ENCODE results near the gene CAPN1. TPM values are rescaled to one million over a fixed set of nuclear protein-coding genes. Genes with fewer than 3 reads are reported as not detected.

Gene CAPN1
- total and polyA plus RNA-seq, 2 experiments from 2014 or later, result 106 to 145 TPM

DNA sequence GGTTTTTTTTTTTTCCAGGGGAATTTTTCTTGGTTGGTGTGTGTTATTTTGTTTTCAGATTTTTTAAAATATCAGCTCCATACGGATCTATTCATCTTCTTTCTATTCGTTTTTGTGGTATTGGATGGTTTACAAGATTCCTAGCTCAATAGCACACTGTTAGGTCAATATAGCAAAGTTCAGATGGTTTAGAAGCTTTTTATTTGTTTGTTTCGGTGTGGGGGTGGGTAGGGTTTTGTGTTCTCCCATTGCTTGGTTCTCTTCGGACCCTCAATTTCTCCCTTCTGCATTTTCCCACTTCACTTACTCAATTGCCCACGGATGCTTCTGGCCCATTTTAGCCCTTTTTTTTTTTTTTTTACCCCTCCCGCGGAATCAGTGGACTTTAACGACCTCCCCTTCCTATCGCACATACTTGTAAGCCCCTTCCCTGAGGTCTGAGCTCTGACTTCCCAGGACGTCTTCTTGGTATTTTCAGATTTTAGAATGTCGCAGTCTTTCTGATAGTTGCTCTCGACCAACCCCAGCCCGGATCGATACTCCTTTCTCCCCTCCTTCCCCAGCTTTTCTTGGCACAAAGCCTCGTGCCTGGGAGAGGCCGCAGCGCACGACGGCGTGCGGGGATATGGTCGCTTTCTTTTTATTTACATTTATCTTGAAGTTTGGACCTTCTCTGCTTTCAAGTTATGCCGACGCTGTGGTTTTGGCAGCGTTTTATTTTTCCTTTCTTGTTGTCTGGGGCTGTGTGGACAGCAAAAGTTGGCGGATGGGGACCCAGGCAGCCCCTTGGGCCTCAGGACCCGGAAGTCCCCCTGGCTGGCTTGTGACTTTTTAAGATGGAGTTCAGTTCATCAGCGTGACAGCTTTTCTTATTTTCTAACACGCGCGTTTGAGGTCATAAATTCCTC is 16.1 kb upstream of the CAPN1 start:
- H3K4me2 ChIP-seq (ENCODE audit: unreplicated experiment), result peak overlapping the region; percentile 69
- 26 to 30% methylated on average over 31 of the region's 31 CpGs for WGBS, 2 experiments (ENCODE audit: low coverage in 1 of 2, low lambda C conversion rate in 2 of 2, missing lambda C conversion rate in 2 of 2)
- H4K20me1 ChIP-seq (ENCODE audit: insufficient read depth), result no peaks in the 10 kb centered on the region
- H3K36me3 ChIP-seq (ENCODE audit: low read depth), result no peaks in the 10 kb centered on the region
- H3K9me2 ChIP-seq (ENCODE audit: insufficient read depth), result no peaks in the 10 kb centered on the region
- TF ChIP-seq EZH2 (IDR thresholded peaks at IDR 0.05; ENCODE audit: insufficient read depth, poor library complexity, severe bottlenecking), result no peak
- no peak for TF ChIP-seq EZH2phosphoT487 (IDR thresholded peaks at IDR 0.05; ENCODE audit: insufficient read depth, low read depth)
- no peaks in the 10 kb centered on the region for H3K27me3 ChIP-seq (replicated peaks; ENCODE audit: insufficient read depth)
- no peaks in the 10 kb centered on the region for H3K9me3 ChIP-seq (ENCODE audit: low read depth)
- H3F3A ChIP-seq (ENCODE audit: insufficient read depth), result no peaks in the 10 kb centered on the region
- in situ Hi-C loops (cut with MboI), result no loop called here
- no peak overlapping the region for H3K27ac ChIP-seq
- DNase-seq, result peak; percentile 22
- peaks cover 3% of the 10 kb centered on the region; the same call in 1 of the 2 replicates for H3K4me1 ChIP-seq (ENCODE audit: insufficient read depth)
- H3K79me2 ChIP-seq (ENCODE audit: insufficient read depth), result no peaks in the 10 kb centered on the region
- peak overlapping the region; percentile 59 for H3K9ac ChIP-seq
- H2AFZ ChIP-seq, result peak overlapping the region; percentile 81
- peak overlapping the region; percentile 60 for H3K4me3 ChIP-seq

GRCh38 chr11:65166893-65167292 is 14.8 kb upstream of the CAPN1 start:
- in situ Hi-C loops (cut with MboI), result no loop called here

DNA sequence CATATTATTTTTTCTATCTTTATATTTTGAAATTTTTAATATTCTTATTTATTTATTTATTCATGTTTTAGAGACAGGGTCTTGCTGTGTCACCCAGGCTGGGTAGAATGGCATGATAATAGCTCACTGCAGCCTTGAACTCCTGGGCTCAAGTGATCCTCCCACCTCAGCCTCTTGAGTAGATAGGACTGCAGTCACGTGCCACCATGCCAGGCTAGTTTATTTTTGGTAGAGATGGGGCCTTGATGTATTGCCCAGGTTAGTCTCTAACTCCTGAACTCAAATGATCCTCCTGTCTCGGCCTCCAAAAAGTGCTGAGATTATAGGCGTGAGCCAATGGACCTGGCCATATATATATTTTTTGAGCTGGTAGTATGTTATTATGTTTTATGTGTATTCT is 14.1 kb upstream of the CAPN1 start:
- H4K20me1 ChIP-seq (ENCODE audit: insufficient read depth), result no peaks in the 10 kb centered on the region
- peaks cover 3% of the 10 kb centered on the region; the same call in 1 of the 2 replicates for H3K4me1 ChIP-seq (ENCODE audit: insufficient read depth)
- H3K79me2 ChIP-seq (ENCODE audit: insufficient read depth), result no peaks in the 10 kb centered on the region
- no peaks in the 10 kb centered on the region for H3K27me3 ChIP-seq (replicated peaks; ENCODE audit: insufficient read depth)
- no peak overlapping the region for H3K4me3 ChIP-seq
- no peak overlapping the region for H3K4me2 ChIP-seq (ENCODE audit: unreplicated experiment)
- no peak overlapping the region for H3K9ac ChIP-seq
- H3K36me3 ChIP-seq (ENCODE audit: low read depth), result no peaks in the 10 kb centered on the region
- 84 to 89% methylated on average over 3 of the region's 3 CpGs for WGBS, 2 experiments (ENCODE audit: low coverage in 1 of 2, low lambda C conversion rate in 2 of 2, missing lambda C conversion rate in 2 of 2)
- no peaks in the 10 kb centered on the region for H3F3A ChIP-seq (ENCODE audit: insufficient read depth)
- H3K9me3 ChIP-seq (ENCODE audit: low read depth), result no peaks in the 10 kb centered on the region
- H3K27ac ChIP-seq, result no peak overlapping the region
- no peak for DNase-seq
- no peak for TF ChIP-seq EZH2phosphoT487 (IDR thresholded peaks at IDR 0.05; ENCODE audit: insufficient read depth, low read depth)
- H3K9me2 ChIP-seq (ENCODE audit: insufficient read depth), result no peaks in the 10 kb centered on the region
- H2AFZ ChIP-seq, result no peak overlapping the region
- in situ Hi-C loops (cut with MboI), result no loop called here

More at GRCh38 chr11:65166893-65167292, 14.8 kb upstream of the CAPN1 start:
- TF ChIP-seq EZH2 (IDR thresholded peaks at IDR 0.05; ENCODE audit: insufficient read depth, poor library complexity, severe bottlenecking) (no peak), EZH2phosphoT487 (IDR thresholded peaks at IDR 0.05; ENCODE audit: insufficient read depth, low read depth) (no peak)
- no peaks in the 10 kb centered on the region for H3K9me2 ChIP-seq (ENCODE audit: insufficient read depth)
- H3K27me3 ChIP-seq (replicated peaks; ENCODE audit: insufficient read depth), result no peaks in the 10 kb centered on the region
- peaks cover 3% of the 10 kb centered on the region; the same call in 1 of the 2 replicates for H3K4me1 ChIP-seq (ENCODE audit: insufficient read depth)
- no peak overlapping the region for H2AFZ ChIP-seq
- H3K27ac ChIP-seq, result no peak overlapping the region
- DNase-seq, result no peak
- H3K9ac ChIP-seq, result no peak overlapping the region
- H4K20me1 ChIP-seq (ENCODE audit: insufficient read depth), result no peaks in the 10 kb centered on the region
- H3K79me2 ChIP-seq (ENCODE audit: insufficient read depth), result no peaks in the 10 kb centered on the region
- no peaks in the 10 kb centered on the region for H3K9me3 ChIP-seq (ENCODE audit: low read depth)
- H3F3A ChIP-seq (ENCODE audit: insufficient read depth), result no peaks in the 10 kb centered on the region
- no peak overlapping the region for H3K4me2 ChIP-seq (ENCODE audit: unreplicated experiment)
- no peaks in the 10 kb centered on the region for H3K36me3 ChIP-seq (ENCODE audit: low read depth)
- no peak overlapping the region for H3K4me3 ChIP-seq
- WGBS, 2 experiments (ENCODE audit: low coverage in 1 of 2, low lambda C conversion rate in 2 of 2, missing lambda C conversion rate in 2 of 2), result 92 to 95% methylated on average over 3 of the region's 3 CpGs

- in situ Hi-C loops (cut with MboI), result no loop called here
- no peak overlapping the region for H3K27ac ChIP-seq
- no peaks in the 10 kb centered on the region for H3K36me3 ChIP-seq (ENCODE audit: low read depth)
- no peak for TF ChIP-seq EZH2 (IDR thresholded peaks at IDR 0.05; ENCODE audit: insufficient read depth, poor library complexity, severe bottlenecking)
- TF ChIP-seq EZH2phosphoT487 (IDR thresholded peaks at IDR 0.05; ENCODE audit: insufficient read depth, low read depth), result no peak
- no peaks in the 10 kb centered on the region for H3K79me2 ChIP-seq (ENCODE audit: insufficient read depth)
- no peaks in the 10 kb centered on the region for H3F3A ChIP-seq (ENCODE audit: insufficient read depth)
- H3K27me3 ChIP-seq (replicated peaks; ENCODE audit: insufficient read depth), result no peaks in the 10 kb centered on the region
- H3K4me1 ChIP-seq (ENCODE audit: insufficient read depth), result peaks cover 3% of the 10 kb centered on the region; the same call in 1 of the 2 replicates
- DNase-seq, result no peak
- no peaks in the 10 kb centered on the region for H3K9me3 ChIP-seq (ENCODE audit: low read depth)
- H3K4me2 ChIP-seq (ENCODE audit: unreplicated experiment), result no peak overlapping the region
- no peaks in the 10 kb centered on the region for H3K9me2 ChIP-seq (ENCODE audit: insufficient read depth)
- H4K20me1 ChIP-seq (ENCODE audit: insufficient read depth), result no peaks in the 10 kb centered on the region
- peak overlapping the region; percentile 84 for H2AFZ ChIP-seq
- WGBS, 2 experiments (ENCODE audit: low coverage in 1 of 2, low lambda C conversion rate in 2 of 2, missing lambda C conversion rate in 2 of 2), result 70 to 71% methylated on average over 11 of the region's 11 CpGs
- H3K9ac ChIP-seq, result 0 out of 2 replicates have a peak overlapping the region, but pooled peaks have one; percentile 7
- no peak overlapping the region for H3K4me3 ChIP-seq
Observed at GRCh38 chr11:65169164-65169641, 12.5 kb upstream of the CAPN1 start.
